Effector memory CD4-positive, alpha-beta T cell (primary cell): ENCODE data around the gene FNDC1.

Experiments used
- DNase-seq, 3 donors: peaks; one replicate each; pipeline ENCODE4 v3.0.0-alpha.2; 2020
- H3K27ac ChIP-seq: 2 replicates; pipeline ENCODE4 v1.7.0; 2013; ENCODE audit warnings: mild to moderate bottlenecking, low read length, moderate library complexity; ENCODE audit not compliant: insufficient read depth, poor library complexity, severe bottlenecking
- H3K27me3 ChIP-seq: replicated peaks from 2 replicates; pipeline ENCODE4 v1.7.0; 2013; ENCODE audit warnings: mild to moderate bottlenecking, low read length; ENCODE audit not compliant: insufficient read depth, control insufficient read depth, poor library complexity, severe bottlenecking
- H3K36me3 ChIP-seq: 2 replicates; pipeline ENCODE4 v1.7.0; 2013; ENCODE audit warnings: mild to moderate bottlenecking, low read length, moderate library complexity; ENCODE audit not compliant: control insufficient read depth, insufficient read depth
- H3K4me1 ChIP-seq: 2 replicates; pipeline ENCODE4 v1.7.0; 2013; ENCODE audit warnings: low read length, mild to moderate bottlenecking; ENCODE audit not compliant: control insufficient read depth, insufficient read depth, poor library complexity, severe bottlenecking
- H3K4me3 ChIP-seq: 2 replicates; pipeline ENCODE4 v1.7.0; 2013; ENCODE audit warnings: low read length, low read depth, mild to moderate bottlenecking; ENCODE audit not compliant: insufficient read depth, poor library complexity, severe bottlenecking
- H3K9me3 ChIP-seq: 2 replicates; pipeline ENCODE4 v1.7.0; 2013; ENCODE audit warnings: mild to moderate bottlenecking, low read length, moderate library complexity; ENCODE audit not compliant: control insufficient read depth

Gene FNDC1

GRCh38 chr6:159301810-159302593, 132.8 kb downstream of the FNDC1 start:
- H3K9me3 ChIP-seq = no peaks in the 10 kb centered on the region
- H3K4me1 ChIP-seq = no peaks in the 10 kb centered on the region
- no peak for DNase-seq
- H3K27ac ChIP-seq = no peak overlapping the region
- no peak overlapping the region for H3K4me3 ChIP-seq
- no peaks in the 10 kb centered on the region for H3K36me3 ChIP-seq
- no peaks in the 10 kb centered on the region for H3K27me3 ChIP-seq

- no peaks in the 10 kb centered on the region for H3K27me3 ChIP-seq
- H3K4me1 ChIP-seq = no peaks in the 10 kb centered on the region
- H3K27ac ChIP-seq = no peak overlapping the region
- H3K9me3 ChIP-seq = no peaks in the 10 kb centered on the region
- no peaks in the 10 kb centered on the region for H3K36me3 ChIP-seq
- no peak overlapping the region for H3K4me3 ChIP-seq
- DNase-seq = no peak
Observed at GRCh38 chr6:159302594-159302992, 133.4 kb downstream of the FNDC1 start.

GRCh38 chr6:159303159-159303558, 134.0 kb downstream of the FNDC1 start:
- Histone ChIP-seq H3K9me3 (no peaks in the 10 kb centered on the region), H3K27me3 (no peaks in the 10 kb centered on the region), H3K4me1 (no peaks in the 10 kb centered on the region), H3K4me3 (no peak overlapping the region), H3K36me3 (no peaks in the 10 kb centered on the region), H3K27ac (no peak overlapping the region)
- DNase-seq = no peak

- Histone ChIP-seq H3K4me3 (no peak overlapping the region), H3K27me3 (no peaks in the 10 kb centered on the region), H3K4me1 (no peaks in the 10 kb centered on the region), H3K36me3 (no peaks in the 10 kb centered on the region), H3K27ac (no peak overlapping the region), H3K9me3 (no peaks in the 10 kb centered on the region)
- no peak for DNase-seq
Observed at GRCh38 chr6:159303784-159304183, 134.6 kb downstream of the FNDC1 start.

- no peak for DNase-seq
- no peaks in the 10 kb centered on the region for H3K4me1 ChIP-seq
- no peaks in the 10 kb centered on the region for H3K9me3 ChIP-seq
- H3K36me3 ChIP-seq = no peaks in the 10 kb centered on the region
- H3K27ac ChIP-seq = no peak overlapping the region
- no peak overlapping the region for H3K4me3 ChIP-seq
- no peaks in the 10 kb centered on the region for H3K27me3 ChIP-seq
Observed at GRCh38 chr6:159304641-159305040, 135.4 kb downstream of the FNDC1 start.

GRCh38 chr6:159305159-159305558, 136.0 kb downstream of the FNDC1 start:
- Histone ChIP-seq H3K4me3 (no peak overlapping the region), H3K27me3 (no peaks in the 10 kb centered on the region), H3K27ac (no peak overlapping the region), H3K4me1 (no peaks in the 10 kb centered on the region), H3K9me3 (no peaks in the 10 kb centered on the region), H3K36me3 (no peaks in the 10 kb centered on the region)
- no peak for DNase-seq

GRCh38 chr6:159305804-159306537, 136.8 kb downstream of the FNDC1 start:
- Histone ChIP-seq H3K9me3 (no peaks in the 10 kb centered on the region), H3K4me3 (no peak overlapping the region)
- no peak for DNase-seq

GRCh38 chr6:159307246-159307790, 138.1 kb downstream of the FNDC1 start:
- DNase-seq = no peak
- no peaks in the 10 kb centered on the region for H3K36me3 ChIP-seq
- H3K4me3 ChIP-seq = no peak overlapping the region
- H3K27ac ChIP-seq = no peak overlapping the region
- no peaks in the 10 kb centered on the region for H3K4me1 ChIP-seq
- H3K27me3 ChIP-seq = no peaks in the 10 kb centered on the region
- no peaks in the 10 kb centered on the region for H3K9me3 ChIP-seq

More at GRCh38 chr6:159305804-159306537, 136.8 kb downstream of the FNDC1 start:
- Histone ChIP-seq H3K27me3 (no peaks in the 10 kb centered on the region), H3K36me3 (no peaks in the 10 kb centered on the region), H3K27ac (no peak overlapping the region), H3K4me1 (no peaks in the 10 kb centered on the region)

- H3K36me3 ChIP-seq = no peaks in the 10 kb centered on the region
- H3K4me1 ChIP-seq = no peaks in the 10 kb centered on the region
- no peak overlapping the region for H3K27ac ChIP-seq
- no peaks in the 10 kb centered on the region for H3K27me3 ChIP-seq
- no peaks in the 10 kb centered on the region for H3K9me3 ChIP-seq
- no peak for DNase-seq
- H3K4me3 ChIP-seq = no peak overlapping the region
Observed at GRCh38 chr6:159308198-159308597, 139.0 kb downstream of the FNDC1 start.

GRCh38 chr6:159309723-159310122, 140.5 kb downstream of the FNDC1 start:
- Histone ChIP-seq H3K4me3 (no peak overlapping the region), H3K4me1 (no peaks in the 10 kb centered on the region), H3K9me3 (no peaks in the 10 kb centered on the region), H3K27ac (no peak overlapping the region), H3K27me3 (no peaks in the 10 kb centered on the region), H3K36me3 (no peaks in the 10 kb centered on the region)
- DNase-seq = no peak
